Astrocyte of the spinal cord (primary cell): ENCODE results near the gene CAMKK1.
"Not testable (repeated sequence)": the region's sequence is repeated elsewhere in the genome, so short reads cannot be mapped to it uniquely, and the experiment has no call there.

ENCODE experiments used
- DNase-seq: peaks from one replicate; pipeline ENCODE4 v3.0.0; 2011; ENCODE audit warnings: low read depth, low spot score
- H3K4me3 ChIP-seq: 2 replicates; pipeline ENCODE4 v1.5.1; 2011; ENCODE audit warnings: low read depth, mild to moderate bottlenecking, low read length, moderate library complexity
- in situ Hi-C: cut with HindIII; loops from 2 replicates; pipeline ENCODE4 v1.10.0; 2017; ENCODE audit warnings: low sequenced_read_pairs
- TF ChIP-seq, protein P1 (sequence below): IDR thresholded peaks from 2 replicates; pipeline ENCODE4 v1.5.1; 2012; ENCODE audit warnings: low read depth, mild to moderate bottlenecking, low read length, inconsistent platforms

CAMKK1 gene

DNA sequence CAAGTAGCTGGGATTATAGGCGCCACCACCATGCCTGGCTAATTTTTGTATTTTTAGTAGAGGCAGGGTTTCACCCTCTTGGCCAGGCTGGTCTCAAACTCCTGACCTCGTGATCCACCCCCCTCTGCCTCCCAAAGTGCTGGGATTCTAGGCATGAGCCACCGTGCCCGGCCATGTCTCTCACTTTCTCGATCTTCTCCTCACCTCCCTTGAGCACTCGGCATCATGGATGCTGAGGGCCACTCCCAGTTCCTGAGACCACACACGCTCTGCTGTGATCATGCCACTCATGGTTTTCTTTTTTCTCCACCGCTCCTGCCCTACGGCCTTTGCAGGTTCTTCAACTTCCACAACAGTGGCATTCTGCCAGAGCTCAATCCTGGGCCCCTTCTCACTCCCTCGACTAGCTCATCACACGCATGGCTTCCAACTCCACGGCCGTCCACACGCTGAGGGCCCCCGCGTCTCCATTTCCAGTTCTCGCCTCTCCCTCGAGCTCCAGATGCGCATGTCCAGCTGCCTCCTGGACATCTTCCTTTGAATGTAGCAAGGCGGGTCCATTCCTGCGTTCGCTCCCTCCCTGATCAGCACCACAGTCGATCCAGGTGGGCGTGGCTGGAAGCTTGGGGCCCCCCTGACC, 41.3 kb downstream of the CAMKK1 start:
- DNase-seq, result no peak
- in situ Hi-C loops, result no loop called here
- H3K4me3 ChIP-seq, result no peak overlapping the region
- TF ChIP-seq, protein P1, sequence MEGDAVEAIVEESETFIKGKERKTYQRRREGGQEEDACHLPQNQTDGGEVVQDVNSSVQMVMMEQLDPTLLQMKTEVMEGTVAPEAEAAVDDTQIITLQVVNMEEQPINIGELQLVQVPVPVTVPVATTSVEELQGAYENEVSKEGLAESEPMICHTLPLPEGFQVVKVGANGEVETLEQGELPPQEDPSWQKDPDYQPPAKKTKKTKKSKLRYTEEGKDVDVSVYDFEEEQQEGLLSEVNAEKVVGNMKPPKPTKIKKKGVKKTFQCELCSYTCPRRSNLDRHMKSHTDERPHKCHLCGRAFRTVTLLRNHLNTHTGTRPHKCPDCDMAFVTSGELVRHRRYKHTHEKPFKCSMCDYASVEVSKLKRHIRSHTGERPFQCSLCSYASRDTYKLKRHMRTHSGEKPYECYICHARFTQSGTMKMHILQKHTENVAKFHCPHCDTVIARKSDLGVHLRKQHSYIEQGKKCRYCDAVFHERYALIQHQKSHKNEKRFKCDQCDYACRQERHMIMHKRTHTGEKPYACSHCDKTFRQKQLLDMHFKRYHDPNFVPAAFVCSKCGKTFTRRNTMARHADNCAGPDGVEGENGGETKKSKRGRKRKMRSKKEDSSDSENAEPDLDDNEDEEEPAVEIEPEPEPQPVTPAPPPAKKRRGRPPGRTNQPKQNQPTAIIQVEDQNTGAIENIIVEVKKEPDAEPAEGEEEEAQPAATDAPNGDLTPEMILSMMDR, result no peak

- no peak for DNase-seq
- in situ Hi-C loops, result no loop called here
- TF ChIP-seq, protein P1, result no peak
- no peak overlapping the region for H3K4me3 ChIP-seq
Measured at GRCh38 chr17:3848229-3848835, 44.5 kb downstream of the CAMKK1 start.

GRCh38 chr17:3847165-3847670, 45.6 kb downstream of the CAMKK1 start:
- in situ Hi-C loops, result no loop called here
- H3K4me3 ChIP-seq, result no peak overlapping the region
- no peak for DNase-seq
- TF ChIP-seq, protein P1, result no peak

DNA sequence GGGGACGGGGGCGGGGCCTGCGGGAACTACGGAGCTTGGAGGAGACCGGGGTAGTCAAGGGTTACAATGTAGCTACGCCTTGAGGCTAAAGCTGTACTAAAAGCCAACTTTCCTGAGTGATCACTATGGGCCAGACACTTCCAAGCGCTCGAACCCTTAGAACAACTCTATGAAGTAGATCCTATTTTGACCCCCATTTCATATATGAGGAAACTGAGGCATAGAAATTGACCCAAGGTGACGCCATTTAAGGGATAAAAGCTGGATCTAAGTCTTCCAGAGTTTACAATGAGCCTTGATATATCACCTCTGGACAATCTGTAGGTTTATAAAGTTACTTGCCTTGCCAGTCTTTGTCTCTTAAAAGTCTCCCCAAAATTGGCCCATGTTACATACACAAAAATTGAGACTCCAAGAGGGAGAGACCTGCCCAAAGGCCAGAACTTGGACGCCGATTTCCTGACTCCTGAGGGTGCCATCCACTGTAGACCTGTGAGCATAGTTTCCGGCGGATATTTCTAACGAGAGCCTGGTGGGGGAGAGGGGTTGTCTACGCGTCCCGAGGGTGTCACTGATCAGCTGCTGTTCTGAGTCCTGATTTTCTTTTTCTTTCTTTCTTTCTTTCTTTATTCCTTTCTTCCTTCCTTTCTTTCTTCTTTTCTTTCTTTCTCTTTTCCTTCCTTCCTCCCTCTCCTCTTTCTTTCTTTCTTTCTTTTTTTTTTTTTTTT, 46.3 kb downstream of the CAMKK1 start:
- TF ChIP-seq, protein P1, result no peak
- H3K4me3 ChIP-seq, result no peak overlapping the region
- in situ Hi-C loops, result no loop called here
- DNase-seq, result no peak

GRCh38 chr17:3845621-3846436, 47.0 kb downstream of the CAMKK1 start, which contains the start of gene NCBP3:
NCBP3 (minus strand) TSS chr17:3846246; CDS start chr17:3846223, 23 bp downstream.
- in situ Hi-C loops, result no loop called here
- TF ChIP-seq, protein P1, result peak; percentile 84
- H3K4me3 ChIP-seq, result peak within 1 kb of the TSS; percentile 87
- peak; percentile 94 for DNase-seq

DNA sequence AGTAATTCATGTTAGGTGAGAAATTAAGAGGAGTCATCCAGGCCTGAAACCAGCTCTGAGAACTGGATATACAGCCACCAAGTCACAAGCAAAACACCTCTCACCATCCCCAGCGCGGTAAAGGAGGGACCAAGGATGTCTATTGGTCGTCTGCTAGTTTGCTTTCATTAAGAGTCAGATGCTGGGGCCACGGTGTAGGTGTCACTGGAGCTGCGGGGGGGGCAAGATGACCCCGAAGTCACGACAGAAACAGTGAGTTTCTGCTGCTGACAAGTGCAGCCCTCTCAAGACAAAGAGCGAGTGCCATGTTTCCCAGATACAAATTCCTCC, 47.6 kb downstream of the CAMKK1 start:
- in situ Hi-C loops, result no loop called here
- TF ChIP-seq, protein P1, result no peak
- peak; percentile 13 for DNase-seq
- H3K4me3 ChIP-seq, result peak overlapping the region; percentile 87

- H3K4me3 ChIP-seq, DNase-seq, in situ Hi-C loops: not testable (repeated sequence)
Measured at GRCh38 chr17:3844556-3844955, 48.3 kb downstream of the CAMKK1 start.
